CD14-positive monocyte (primary cell): Measurements from ENCODE around the gene NR6A1. TPM values are rescaled to one million over a fixed set of nuclear protein-coding genes. Genes with fewer than 3 reads are reported as not detected.

Source experiments
- DNase-seq, 3 donors: peaks; one replicate each; pipeline ENCODE4 v3.0.0-alpha.2; 2011 to 2022
- H2AFZ ChIP-seq: 2 replicates; pipeline ENCODE4 v1.6.0; 2012; ENCODE audit warnings: mild to moderate bottlenecking, low read depth, low read length, inconsistent platforms; ENCODE audit not compliant: insufficient read depth, poor library complexity, severe bottlenecking
- H3K27ac ChIP-seq, 2 donors: 1 replicate in 1 of 2; 2 replicates in 1 of 2; pipeline ENCODE4 v1.5.1; 2012 to 2013; ENCODE audit warnings: low read length in 2 of 2, control low read depth in 1 of 2, inconsistent platforms in 1 of 2, low read depth in 1 of 2, mild to moderate bottlenecking in 1 of 2
- H3K27me3 ChIP-seq, 2 donors: one replicate each; pipeline versions ENCODE4 v1.6.0 to v1.6.1; 2011 to 2013; ENCODE audit warnings: low read length in 2 of 2; ENCODE audit not compliant: control insufficient read depth in 2 of 2, insufficient read depth in 2 of 2
- H3K36me3 ChIP-seq, 2 donors: replicated peaks in 1 of 2; 1 replicate in 1 of 2; 2 replicates in 1 of 2; pipeline versions ENCODE4 v1.5.1 to v1.6.1; 2012 to 2013; ENCODE audit warnings: low read length in 2 of 2, control low read depth in 1 of 2, inconsistent platforms in 1 of 2, mild to moderate bottlenecking in 1 of 2; ENCODE audit not compliant: insufficient read depth in 2 of 2, control insufficient read depth in 1 of 2
- H3K4me1 ChIP-seq, 2 donors: 1 replicate in 1 of 2; 2 replicates in 1 of 2; pipeline versions ENCODE4 v1.5.1 to v1.6.1; 2012 to 2013; ENCODE audit warnings: low read length in 2 of 2, control low read depth in 1 of 2, inconsistent platforms in 1 of 2, mild to moderate bottlenecking in 1 of 2, moderate library complexity in 1 of 2; ENCODE audit not compliant: insufficient read depth in 2 of 2, control insufficient read depth in 1 of 2
- H3K4me2 ChIP-seq: replicated peaks from 2 replicates; pipeline ENCODE3; 2012; ENCODE audit warnings: low read length, moderate library complexity, mild to moderate bottlenecking; ENCODE audit not compliant: poor library complexity, severe bottlenecking; ENCODE audit errors: extremely low read depth
- H3K4me3 ChIP-seq, 3 experiments: fragments of 200-600 bp in 1 of 3; sonication (generic) in 1 of 3; replicated peaks in 1 of 3; 1 replicate in 2 of 3; 2 replicates in 1 of 3; pipeline ENCODE4 v1.5.1; 2011 to 2013; ENCODE audit warnings: low read length in 3 of 3, mild to moderate bottlenecking in 3 of 3, control low read depth in 2 of 3, low read depth in 2 of 3, inconsistent platforms in 1 of 3, moderate library complexity in 1 of 3
- H3K79me2 ChIP-seq: 2 replicates; pipeline ENCODE4 v1.6.0; 2012; ENCODE audit warnings: mild to moderate bottlenecking, control low read depth, inconsistent platforms, low read length, moderate library complexity; ENCODE audit not compliant: insufficient read depth
- H3K9ac ChIP-seq: 2 replicates; pipeline ENCODE4 v1.6.0; 2017; ENCODE audit warnings: low read length, mild to moderate bottlenecking; ENCODE audit not compliant: insufficient read depth, poor library complexity, severe bottlenecking
- H3K9me3 ChIP-seq, 2 donors: replicated peaks in 1 of 2; 1 replicate in 1 of 2; 2 replicates in 1 of 2; pipeline versions ENCODE4 v1.5.1 to v1.6.1; 2012 to 2013; ENCODE audit warnings: low read length in 2 of 2, control low read depth in 1 of 2; ENCODE audit not compliant: control insufficient read depth in 1 of 2, insufficient read depth in 1 of 2
- H4K20me1 ChIP-seq: 2 replicates; pipeline ENCODE4 v1.6.0; 2012; ENCODE audit warnings: mild to moderate bottlenecking, low read length, control low read depth, moderate library complexity; ENCODE audit not compliant: insufficient read depth
- H3K27ac Mint-ChIP-seq, 7 donors: one replicate each; pipeline ENCODE4 v1.8.0; 2020; ENCODE audit warnings: mild to moderate bottlenecking in 7 of 7, mixed read lengths in 7 of 7, moderate library complexity in 6 of 7, inconsistent platforms in 2 of 7
- H3K27me3 Mint-ChIP-seq, 3 donors: one replicate each; pipeline ENCODE4 v1.8.0; 2021 to 2022; ENCODE audit warnings: low read depth in 3 of 3, mild to moderate bottlenecking in 3 of 3, mixed read lengths in 3 of 3, moderate library complexity in 3 of 3, inconsistent platforms in 1 of 3
- H3K36me3 Mint-ChIP-seq, 2 donors: one replicate each; pipeline ENCODE4 v1.8.0; 2020; ENCODE audit warnings: mixed read lengths in 2 of 2, inconsistent platforms in 1 of 2, mild to moderate bottlenecking in 1 of 2
- H3K4me1 Mint-ChIP-seq: one replicate; pipeline ENCODE4 v1.8.0; 2020; ENCODE audit warnings: mild to moderate bottlenecking, mixed read lengths
- H3K4me3 Mint-ChIP-seq, 2 donors: one replicate each; pipeline ENCODE4 v1.8.0; 2020; ENCODE audit warnings: mild to moderate bottlenecking in 2 of 2, mixed read lengths in 2 of 2, moderate library complexity in 1 of 2
- H3K9me3 Mint-ChIP-seq, 7 donors: one replicate each; pipeline ENCODE4 v1.8.0; 2020 to 2022; ENCODE audit warnings: mixed read lengths in 7 of 7, mild to moderate bottlenecking in 6 of 7, moderate library complexity in 6 of 7, inconsistent platforms in 2 of 7
- CTCF ChIP-seq: fragments of 200-600 bp; IDR thresholded peaks from one replicate; pipeline ENCODE4 v1.8.0; 2022; ENCODE audit warnings: antibody characterized with exemption, mild to moderate bottlenecking
- WGBS: methylation state at CpG from one replicate; pipeline ENCODE4 v1.1.5; 2013; ENCODE audit warnings: missing lambda C conversion rate; ENCODE audit not compliant: insufficient coverage; 5-methylcytosine and 5-hydroxymethylcytosine counted together
- intact Hi-C, 2 donors: fragments of 100-400 bp; cut with micrococcal nuclease; formaldehyde crosslinking; loops; one replicate each; pipeline versions ENCODE4 v1.15.0 to v1.15.1; 2023
- polyA minus RNA-seq: library from RNA; depleted of rRNA, polyadenylated mRNA; stranded (reverse); fragments of >200 nt; gene quantifications from 2 replicates; pipeline ENCODE4 v1.2.3, GENCODE V29; 2012
- polyA plus RNA-seq, 3 donors: library from polyadenylated mRNA; depleted of rRNA in 1 of 3; unstranded in 2 of 3; stranded (reverse) in 1 of 3; fragments of 300-500 nt in 2 of 3; fragments of >200 nt in 1 of 3; fragmentation: Illumina TruSeq in 2 of 3; gene quantifications; 1 replicate in 2 of 3; 2 replicates in 1 of 3; pipeline ENCODE4 v1.2.3, GENCODE V29; 2012 to 2021
- total RNA-seq, 12 experiments: library from RNA in 1 of 12; stranded (reverse) in 1 of 12; fragments of 120-200 nt in 1 of 12; gene quantifications; one replicate each; pipeline ENCODE4 v1.2.4 and lab custom pipeline; 2013 to 2026; ENCODE audit warnings: mixed read lengths in 6 of 12, inconsistent platforms in 1 of 12

Gene NR6A1
- 1.9 TPM for total RNA-seq (2013)
- 1 to 10 TPM in 1 of 3 donors, under 1 TPM in 2; 0.15 to 2.9 (median 0.28) TPM for polyA plus RNA-seq
- 2.2 and 4.2 TPM in 2 replicates for polyA minus RNA-seq
- total RNA-seq (lab: John Stamatoyannopoulos, UW), result 4.0 to 10.8 (median 6.3) reads per million in 11 experiments

DNA sequence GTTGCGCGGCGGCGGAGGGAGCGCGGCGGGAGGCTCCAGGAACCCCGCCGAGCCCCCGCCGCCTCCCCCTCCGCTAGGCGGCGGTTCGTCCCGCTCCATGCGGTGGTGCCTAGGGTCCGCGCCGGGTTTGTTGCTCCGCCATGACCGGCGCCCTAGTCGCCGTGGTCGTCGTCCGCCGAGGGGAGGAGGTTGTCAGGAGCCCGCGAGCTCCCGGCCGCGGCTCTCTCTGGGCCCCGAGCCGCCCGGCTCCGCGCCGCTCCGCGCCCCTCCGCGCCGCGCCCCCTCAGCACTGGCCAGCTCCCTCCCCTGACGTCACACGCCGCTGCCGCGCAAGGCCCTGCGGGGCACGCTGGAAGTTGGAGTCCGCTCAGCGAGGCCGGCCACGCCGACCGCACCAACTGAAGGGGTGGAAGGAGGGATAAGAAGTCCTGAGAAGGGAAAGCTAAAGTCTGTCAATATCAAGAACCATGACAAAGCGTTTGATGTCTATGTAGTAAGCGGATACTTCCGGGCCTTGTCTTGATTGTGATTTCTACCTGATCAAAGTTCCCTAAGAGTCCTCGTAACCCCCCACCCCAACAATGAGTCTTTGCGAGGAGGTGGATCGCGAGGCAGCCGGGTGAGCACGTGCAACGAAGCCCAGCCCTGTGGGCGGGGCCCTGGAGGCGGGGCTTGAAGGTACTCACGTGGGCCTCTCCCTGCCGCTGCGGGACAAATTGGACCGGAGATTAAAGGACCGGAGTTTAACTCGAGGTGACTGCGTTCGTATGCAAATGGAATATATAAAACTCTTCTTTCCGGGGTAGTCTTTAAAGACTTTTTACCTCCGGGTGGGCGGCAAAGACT is at the start of gene NR6A1:
NR6A1 (minus strand) TSS at position 291 of the 846 bp plus-strand sequence.
- H3K4me1 Mint-ChIP-seq, result peaks cover 70% of the 10 kb centered on the region
- peak within 1 kb of the TSS; percentile 46 to 91 for H3K27ac ChIP-seq
- H3K36me3 ChIP-seq, result no peaks in the 10 kb centered on the region

More for the DNA sequence above, at the start of gene NR6A1:
- WGBS, result 0% methylated on average over 49 of the region's 82 CpGs
- intact Hi-C loops, result loop anchor here (5.0 to 10.0 kb wide), 4 partner anchors 171 to 374 kb away; partner anchors contain the start of genes GOLGA1 (in 2 of the 2) and SCAI (in 2 of the 2)
- DNase-seq, result peak; percentile 92 to 94 (median 93)
- peak within 1 kb of the TSS; percentile 81 for H3K9ac ChIP-seq
- H2AFZ ChIP-seq, result peak within 1 kb of the TSS; percentile 85
- H3K4me2 ChIP-seq, result peak within 1 kb of the TSS; percentile 99
- Mint-ChIP-seq H3K36me3 (peaks cover 0 to 7% of the 10 kb centered on the region in 2 donors), H3K27ac (peak within 1 kb of the TSS; percentile 92 to 98 (median 97)), H3K9me3 (peaks cover 0 to 3% (median 0%) of the 10 kb centered on the region in 7 donors), H3K27me3 (peaks cover 17 to 31% (median 24%) of the 10 kb centered on the region in 3 donors), H3K4me3 (peak within 1 kb of the TSS; percentile 96 to 99)
- TF ChIP-seq CTCF, result no peak
- peaks cover 0 to 16% of the 10 kb centered on the region in 2 donors for H3K27me3 ChIP-seq
- H4K20me1 ChIP-seq, result peaks cover 13% of the 10 kb centered on the region
- no peaks in the 10 kb centered on the region for H3K9me3 ChIP-seq
- H3K4me3 ChIP-seq, result peak within 1 kb of the TSS; percentile 74 to 97 (median 95)
- peaks cover 43 to 73% of the 10 kb centered on the region in 2 donors for H3K4me1 ChIP-seq
- peaks cover 18% of the 10 kb centered on the region for H3K79me2 ChIP-seq
